PC-3 (cell line): ENCODE data around the gene PCSK5.

Experiments
- CTCF ChIP-seq: fragments of 300-600 bp; sonication (generic); conservative IDR thresholded peaks from 2 replicates; pipeline ENCODE4 v1.5.1; 2017; ENCODE audit warnings: antibody characterized with exemption, low read depth, mild to moderate bottlenecking, low read length
- EZH2phosphoT487 ChIP-seq: fragments of 300-600 bp; sonication (generic); IDR thresholded peaks from 2 replicates; pipeline ENCODE4 v1.6.1; 2018; ENCODE audit warnings: mild to moderate bottlenecking, antibody characterized with exemption, low read length, borderline replicate concordance

- TF ChIP-seq CTCF, result no peak
- no peak for TF ChIP-seq EZH2phosphoT487
Observed at GRCh38 chr9:76101075-76101474, 210.6 kb downstream of the PCSK5 start.
